Ishikawa (cell line): ENCODE data around the gene SNRNP48.

ENCODE experiments used
- CEBPB ChIP-seq: IDR thresholded peaks from 2 replicates; pipeline ENCODE4 v1.6.1; 2012
- CREB1 ChIP-seq: IDR thresholded peaks from 2 replicates; pipeline ENCODE4 v1.6.1; 2012; ENCODE audit warnings: low read depth
- EGR1 ChIP-seq: IDR thresholded peaks from 2 replicates; pipeline ENCODE4 v1.6.1; 2012
- EP300 ChIP-seq: IDR thresholded peaks from 2 replicates; pipeline ENCODE4 v1.6.1; 2012; ENCODE audit warnings: borderline replicate concordance
- FOXM1 ChIP-seq: IDR thresholded peaks from 2 replicates; pipeline ENCODE4 v1.6.1; 2012; ENCODE audit warnings: low read depth, borderline replicate concordance
- NFIC ChIP-seq: IDR thresholded peaks from 2 replicates; pipeline ENCODE4 v1.6.1; 2012
- TAF1 ChIP-seq: IDR thresholded peaks from 2 replicates; pipeline ENCODE4 v1.6.1; 2012; ENCODE audit warnings: low read depth, mild to moderate bottlenecking
- TEAD4 ChIP-seq: IDR thresholded peaks from 2 replicates; pipeline ENCODE4 v1.6.1; 2012
- YY1 ChIP-seq: IDR thresholded peaks from 2 replicates; pipeline ENCODE4 v1.6.1; 2012; ENCODE audit warnings: low read depth
- ZBTB7A ChIP-seq: IDR thresholded peaks from 2 replicates; pipeline ENCODE4 v1.6.1; 2012; ENCODE audit warnings: low read depth
- TF ChIP-seq, protein P1 (sequence below): IDR thresholded peaks from 2 replicates; pipeline ENCODE4 v1.6.1; 2012
- TF ChIP-seq, protein P2 (sequence below): IDR thresholded peaks from 2 replicates; pipeline ENCODE4 v1.6.1; 2012; ENCODE audit warnings: low read depth, mild to moderate bottlenecking
- TF ChIP-seq, protein P3 (sequence below): IDR thresholded peaks from 2 replicates; pipeline ENCODE4 v1.6.1; 2012

Gene SNRNP48

DNA sequence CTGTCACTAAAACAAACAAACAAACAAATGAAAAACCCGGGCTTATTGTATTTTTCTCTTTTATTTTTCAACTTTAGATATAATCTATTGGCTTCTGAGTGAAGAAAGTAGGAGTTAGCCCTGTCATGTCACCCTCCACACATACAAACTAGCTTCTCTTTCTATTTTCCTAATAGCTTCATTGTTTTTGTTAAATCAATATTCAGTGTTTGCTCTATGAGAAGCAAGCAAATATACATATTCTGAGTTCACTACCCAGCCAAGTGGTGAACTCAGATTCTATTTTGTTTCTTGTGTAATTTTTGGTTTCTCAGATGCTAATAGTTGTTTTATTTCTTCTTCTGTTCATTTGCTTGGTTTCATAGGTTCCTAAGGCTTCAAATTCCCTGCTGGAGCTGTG is 66.4 kb downstream of the SNRNP48 start:
- TF ChIP-seq EGR1 (no peak), ZBTB7A (no peak), TAF1 (no peak), EP300 (no peak), TEAD4 (no peak), NFIC (no peak), FOXM1 (no peak), YY1 (no peak), CREB1 (no peak)
- TF ChIP-seq, protein P1, sequence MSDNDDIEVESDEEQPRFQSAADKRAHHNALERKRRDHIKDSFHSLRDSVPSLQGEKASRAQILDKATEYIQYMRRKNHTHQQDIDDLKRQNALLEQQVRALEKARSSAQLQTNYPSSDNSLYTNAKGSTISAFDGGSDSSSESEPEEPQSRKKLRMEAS: no peak
- TF ChIP-seq, protein P2, sequence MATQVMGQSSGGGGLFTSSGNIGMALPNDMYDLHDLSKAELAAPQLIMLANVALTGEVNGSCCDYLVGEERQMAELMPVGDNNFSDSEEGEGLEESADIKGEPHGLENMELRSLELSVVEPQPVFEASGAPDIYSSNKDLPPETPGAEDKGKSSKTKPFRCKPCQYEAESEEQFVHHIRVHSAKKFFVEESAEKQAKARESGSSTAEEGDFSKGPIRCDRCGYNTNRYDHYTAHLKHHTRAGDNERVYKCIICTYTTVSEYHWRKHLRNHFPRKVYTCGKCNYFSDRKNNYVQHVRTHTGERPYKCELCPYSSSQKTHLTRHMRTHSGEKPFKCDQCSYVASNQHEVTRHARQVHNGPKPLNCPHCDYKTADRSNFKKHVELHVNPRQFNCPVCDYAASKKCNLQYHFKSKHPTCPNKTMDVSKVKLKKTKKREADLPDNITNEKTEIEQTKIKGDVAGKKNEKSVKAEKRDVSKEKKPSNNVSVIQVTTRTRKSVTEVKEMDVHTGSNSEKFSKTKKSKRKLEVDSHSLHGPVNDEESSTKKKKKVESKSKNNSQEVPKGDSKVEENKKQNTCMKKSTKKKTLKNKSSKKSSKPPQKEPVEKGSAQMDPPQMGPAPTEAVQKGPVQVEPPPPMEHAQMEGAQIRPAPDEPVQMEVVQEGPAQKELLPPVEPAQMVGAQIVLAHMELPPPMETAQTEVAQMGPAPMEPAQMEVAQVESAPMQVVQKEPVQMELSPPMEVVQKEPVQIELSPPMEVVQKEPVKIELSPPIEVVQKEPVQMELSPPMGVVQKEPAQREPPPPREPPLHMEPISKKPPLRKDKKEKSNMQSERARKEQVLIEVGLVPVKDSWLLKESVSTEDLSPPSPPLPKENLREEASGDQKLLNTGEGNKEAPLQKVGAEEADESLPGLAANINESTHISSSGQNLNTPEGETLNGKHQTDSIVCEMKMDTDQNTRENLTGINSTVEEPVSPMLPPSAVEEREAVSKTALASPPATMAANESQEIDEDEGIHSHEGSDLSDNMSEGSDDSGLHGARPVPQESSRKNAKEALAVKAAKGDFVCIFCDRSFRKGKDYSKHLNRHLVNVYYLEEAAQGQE: no peak
- TF ChIP-seq, protein P3, sequence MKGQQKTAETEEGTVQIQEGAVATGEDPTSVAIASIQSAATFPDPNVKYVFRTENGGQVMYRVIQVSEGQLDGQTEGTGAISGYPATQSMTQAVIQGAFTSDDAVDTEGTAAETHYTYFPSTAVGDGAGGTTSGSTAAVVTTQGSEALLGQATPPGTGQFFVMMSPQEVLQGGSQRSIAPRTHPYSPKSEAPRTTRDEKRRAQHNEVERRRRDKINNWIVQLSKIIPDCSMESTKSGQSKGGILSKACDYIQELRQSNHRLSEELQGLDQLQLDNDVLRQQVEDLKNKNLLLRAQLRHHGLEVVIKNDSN: no peak

DNA sequence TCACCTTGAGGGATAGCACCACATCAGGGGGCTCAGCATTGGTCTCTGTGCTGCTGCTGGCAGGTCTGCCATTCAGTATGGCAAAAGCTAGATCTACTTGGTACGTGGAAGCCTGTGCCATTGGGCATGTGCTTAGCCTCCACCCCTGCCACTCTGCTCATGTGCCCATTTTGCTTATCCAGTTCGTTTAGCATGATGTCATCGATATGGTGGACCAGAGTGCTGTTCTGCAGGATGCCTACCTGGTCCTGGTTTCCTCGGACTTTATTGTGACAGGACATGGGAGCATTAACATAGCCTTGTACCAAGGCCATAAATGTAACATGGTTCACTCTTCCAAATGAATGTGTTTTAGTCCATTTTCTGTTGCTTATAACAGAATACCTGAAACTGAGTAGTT is 68.5 kb downstream of the SNRNP48 start:
- no peak for TF ChIP-seq ZBTB7A
- no peak for TF ChIP-seq CREB1
- TF ChIP-seq YY1: no peak
- TF ChIP-seq EP300: no peak
- TF ChIP-seq, protein P1: no peak
- TF ChIP-seq NFIC: no peak

DNA sequence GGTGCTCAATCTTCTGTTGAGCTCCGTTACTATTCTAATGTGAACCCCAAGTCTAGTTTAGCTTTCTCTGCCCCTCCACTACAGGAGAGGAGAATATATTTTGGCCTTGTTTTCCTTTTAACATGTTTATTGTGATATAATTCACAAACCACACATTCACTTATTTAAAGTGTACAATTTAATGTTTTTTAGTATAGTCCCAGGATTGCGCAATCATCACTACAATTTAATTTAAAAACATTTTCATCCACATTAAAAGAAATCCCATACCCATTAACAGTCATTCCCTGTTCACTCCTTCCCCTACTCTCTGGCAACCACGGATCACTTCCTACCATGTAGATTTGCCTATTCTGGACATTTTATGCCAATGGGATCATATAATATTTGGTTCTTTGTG is 71.4 kb downstream of the SNRNP48 start:
- TF ChIP-seq CEBPB (peak; percentile 95), TAF1 (no peak)
